HepG2 (cell line): ENCODE results near the gene AFG1L. TPM values are rescaled to one million over a fixed set of nuclear protein-coding genes. Genes with fewer than 3 reads are reported as not detected.

Source experiments
- ATAC-seq: fragments of 200-7000 bp; cut with Tn5 transposase; 3 replicates; pipeline ENCODE4 v1.9.1; 2020; ENCODE audit warnings: mild to moderate bottlenecking, moderate library complexity
- BruUV-seq: library from RNA; stranded (reverse); fragments of 400-500 nt; replicated peaks from 2 replicates; lab custom pipeline; 2021; lab: Mats Ljungman, UMichigan
- CTCF ChIA-PET: fragments of 300-600 bp; formaldehyde crosslinking; extraction: SDS; loops from one replicate; lab custom pipeline; 2021; ENCODE audit warnings: low total read pairs, inconsistent platforms, low intra/inter-chr PET ratio; lab: Yijun Ruan, JAX
- POLR2A ChIA-PET: fragments of 350-600 bp; sonication (Branson Sonifier 250); formaldehyde crosslinking; loops from one replicate; lab custom pipeline; 2020; ENCODE audit warnings: antibody characterized with exemption, inconsistent platforms; lab: Yijun Ruan, JAX
- DNase-seq: peaks from one replicate; pipeline ENCODE4 v3.0.0-alpha.2; 2015; ENCODE audit warnings: low spot score
- FAIRE-seq: peaks from 3 replicates; lab custom pipeline; 2011; peaks lifted over from hg19 to GRCh38; lab: Jason Lieb, UNC
- H2AFZ ChIP-seq: one replicate; pipeline ENCODE4 v1.6.1; 2011; ENCODE audit warnings: low read length, inconsistent platforms
- H3K27ac ChIP-seq: fragments of 300-600 bp; 3 replicates; pipeline ENCODE4 v1.8.0; 2011; ENCODE audit warnings: mixed run types, mild to moderate bottlenecking, mixed read lengths, low read length, inconsistent platforms; ENCODE audit not compliant: insufficient read depth; ENCODE audit errors: extremely low read length
- H3K27me3 ChIP-seq, 2 experiments: fragments of 200-600 bp in 1 of 2; 2 replicates in 1 of 2; 3 replicates in 1 of 2; pipeline versions ENCODE4 v1.6.0 to v1.8.0; 2011; ENCODE audit warnings: low read length in 2 of 2, mild to moderate bottlenecking in 2 of 2, moderate library complexity in 2 of 2, inconsistent platforms in 1 of 2; ENCODE audit not compliant: insufficient read depth in 2 of 2, control insufficient read depth in 1 of 2
- H3K36me3 ChIP-seq, 2 experiments: fragments of 200-600 bp in 1 of 2; replicated peaks in 1 of 2; 2 replicates in 1 of 2; 3 replicates in 1 of 2; pipeline versions ENCODE4 v1.5.1 to v1.8.0; 2011; ENCODE audit warnings: low read length in 2 of 2, inconsistent platforms in 1 of 2; ENCODE audit not compliant: insufficient read depth in 2 of 2, control insufficient read depth in 1 of 2
- H3K4me1 ChIP-seq: 2 replicates; pipeline ENCODE4 v1.5.1; 2012; ENCODE audit warnings: low read length, inconsistent platforms; ENCODE audit not compliant: insufficient read depth
- H3K4me2 ChIP-seq: 2 replicates; pipeline ENCODE4 v1.6.0; 2011; ENCODE audit warnings: low read depth, low read length, inconsistent platforms
- H3K4me3 ChIP-seq, 3 experiments: fragments of 200-600 bp in 1 of 3; sonication (generic), shearing (Covaris generic) in 1 of 3; replicated peaks in 1 of 3; 2 replicates each; pipeline ENCODE4 v1.5.1; 2011 to 2016; ENCODE audit warnings: low read length in 3 of 3, inconsistent platforms in 2 of 3, low read depth in 2 of 3, mild to moderate bottlenecking in 2 of 3, control low read depth in 1 of 3, mixed read lengths in 1 of 3; ENCODE audit not compliant: insufficient read depth in 1 of 3
- H3K79me2 ChIP-seq: one replicate; pipeline ENCODE4 v1.6.1; 2011; ENCODE audit warnings: low read length, inconsistent platforms; ENCODE audit not compliant: insufficient read depth
- H3K9ac ChIP-seq: 2 replicates; pipeline ENCODE4 v1.6.0; 2011; ENCODE audit warnings: mild to moderate bottlenecking, low read depth, low read length, inconsistent platforms; ENCODE audit not compliant: insufficient read depth
- H3K9me3 ChIP-seq: 2 replicates; pipeline ENCODE4 v1.5.1; 2012; ENCODE audit warnings: mild to moderate bottlenecking, low read length
- H4K20me1 ChIP-seq: 2 replicates; pipeline ENCODE4 v1.6.0; 2011; ENCODE audit warnings: inconsistent platforms, mild to moderate bottlenecking, low read length, moderate library complexity; ENCODE audit not compliant: insufficient read depth
- FOXA1 ChIP-seq, 2 experiments: fragments of 450-650 bp in 1 of 2; sonication (generic) in 1 of 2; formaldehyde crosslinking in 1 of 2; IDR thresholded peaks; 2 replicates each; pipeline versions ENCODE4 v1.4.0 to v1.6.1; 2016 to 2020; ENCODE audit warnings: missing genetic modification reagents in 1 of 2
- GABPA ChIP-seq, 2 experiments: IDR thresholded peaks; 2 replicates each; pipeline ENCODE4 v1.6.1; 2011 to 2016; ENCODE audit warnings: low read depth in 2 of 2, low read length in 1 of 2, missing biosample characterization in 1 of 2, missing genetic modification characterization in 1 of 2
- JUNB ChIP-seq: sonication (generic); formaldehyde crosslinking; IDR thresholded peaks from 2 replicates; pipeline ENCODE4 v1.8.0; 2022; ENCODE audit warnings: missing genetic modification reagents, mild to moderate bottlenecking, borderline replicate concordance
- KAT7 ChIP-seq: IDR thresholded peaks from 2 replicates; pipeline ENCODE4 v1.6.1; 2018; ENCODE audit warnings: borderline replicate concordance, missing compliant biosample characterization
- MYNN ChIP-seq: sonication (generic); formaldehyde crosslinking; IDR thresholded peaks from 2 replicates; pipeline ENCODE4 v1.4.0; 2020; ENCODE audit warnings: mild to moderate bottlenecking, low read depth, missing genetic modification reagents
- SALL1 ChIP-seq: sonication (generic); formaldehyde crosslinking; IDR thresholded peaks from 2 replicates; pipeline ENCODE4 v1.8.0; 2022; ENCODE audit warnings: mild to moderate bottlenecking, missing genetic modification reagents
- SP2 ChIP-seq: sonication (generic); formaldehyde crosslinking; IDR thresholded peaks from 2 replicates; pipeline ENCODE4 v1.5.1; 2020; ENCODE audit warnings: mild to moderate bottlenecking, missing genetic modification reagents
- XBP1 ChIP-seq: sonication (generic); formaldehyde crosslinking; IDR thresholded peaks from 2 replicates; pipeline ENCODE4 v1.5.0; 2020; ENCODE audit warnings: missing genetic modification reagents
- ZBTB20 ChIP-seq: sonication (generic); formaldehyde crosslinking; IDR thresholded peaks from 2 replicates; pipeline ENCODE4 v1.8.1; 2023; ENCODE audit warnings: missing genetic modification reagents, low read depth, mild to moderate bottlenecking, borderline replicate concordance
- ZSCAN9 ChIP-seq: IDR thresholded peaks from 2 replicates; pipeline ENCODE4 v1.6.1; 2016; ENCODE audit warnings: borderline replicate concordance
- WGBS: methylation state at CpG from one replicate; pipeline ENCODE4 v1.1.6; 2017; ENCODE audit warnings: low lambda C conversion rate; 5-methylcytosine and 5-hydroxymethylcytosine counted together
- in situ Hi-C: cut with HindIII; loops from 2 replicates; pipeline ENCODE4 v1.10.0; 2017; ENCODE audit warnings: low pct_unique_long_range_greater_than_20kb; ENCODE audit not compliant: extremely low pct_ligation_motif_present
- intact Hi-C: fragments of 100-400 bp; cut with micrococcal nuclease; formaldehyde crosslinking; loops from one replicate; pipeline ENCODE4 v1.10.0; 2022; ENCODE audit not compliant: unreplicated experiment
- polyA plus RNA-seq, 8 experiments: library from polyadenylated mRNA; depleted of rRNA in 3 of 8; stranded (reverse) in 7 of 8; unstranded in 1 of 8; fragments of >200 nt; fragmentation: Illumina TruSeq in 4 of 8; extraction: Trizol in 4 of 8; gene quantifications; 2 replicates each; pipeline versions ENCODE4 v1.2.1 to v1.2.3, GENCODE V29; 2011 to 2016; ENCODE audit warnings: low read depth in 4 of 8, missing spikeins in 1 of 8, mixed read lengths in 1 of 8; ENCODE audit not compliant: insufficient read depth in 1 of 8
- total RNA-seq, 5 experiments: library from RNA; depleted of rRNA; stranded (reverse); fragments of >200 nt; fragmentation: Illumina TruSeq; extraction: Trizol; gene quantifications; 2 replicates each; pipeline ENCODE4 v1.2.3, GENCODE V29; 2016; ENCODE audit warnings: low read depth in 1 of 5
- TF ChIP-seq, protein P1 (sequence below): sonication (generic); formaldehyde crosslinking; IDR thresholded peaks from 2 replicates; pipeline ENCODE4 v1.4.0; 2020; ENCODE audit warnings: mild to moderate bottlenecking, missing genetic modification reagents, borderline replicate concordance
- TF ChIP-seq, protein P2 (sequence below): sonication (generic); formaldehyde crosslinking; IDR thresholded peaks from 2 replicates; pipeline ENCODE4 v1.8.0; 2022; ENCODE audit warnings: mild to moderate bottlenecking, missing genetic modification reagents; ENCODE audit not compliant: insufficient replicate concordance

Gene AFG1L
- total and polyA plus RNA-seq, 2 of the 13 experiments (the other 11 are each of a cell fraction or from before 2014, with no cell fraction given) = 3.1 to 14.0 TPM

DNA sequence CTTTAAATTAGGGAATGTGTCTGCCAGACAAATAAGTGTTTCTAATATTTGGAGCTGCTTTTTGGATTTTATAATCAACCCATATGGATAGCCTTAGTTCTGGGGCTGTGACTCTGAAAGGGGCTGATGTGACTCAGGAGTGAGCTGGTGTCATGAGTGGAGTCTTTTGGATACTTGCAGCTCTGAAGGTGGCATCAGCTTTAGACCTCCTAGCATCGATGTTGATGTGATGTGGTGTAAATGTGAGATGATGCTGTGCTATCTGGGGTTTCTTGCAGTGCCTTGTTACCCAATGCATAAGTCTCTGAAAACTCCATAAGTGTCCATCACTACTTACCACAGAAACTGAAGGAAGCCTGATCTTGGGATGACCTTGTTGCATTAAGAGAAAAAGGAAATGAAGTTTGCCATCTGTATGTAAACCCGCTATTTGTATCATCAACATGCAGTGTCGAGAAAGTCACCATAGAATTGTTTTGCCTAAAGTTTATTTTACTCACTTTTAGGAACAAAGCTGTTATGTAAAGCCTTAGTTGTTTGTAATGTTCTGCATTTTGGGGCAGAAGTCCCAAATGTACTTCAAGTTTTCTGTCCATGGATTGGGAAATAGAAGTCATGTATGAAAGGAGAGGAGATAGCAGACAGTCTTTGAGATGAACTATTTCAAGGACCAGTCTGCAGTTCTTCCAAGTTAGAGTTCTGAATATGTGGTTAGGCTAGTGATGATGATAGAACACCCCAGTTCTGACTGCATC, 273.9 kb downstream of the AFG1L start:
- intact Hi-C loops (loop anchor here (10.0 kb wide), 1 partner anchor 146 kb away; no protein-coding TSS in a partner anchor), in situ Hi-C loops (no loop called here)
- Histone ChIP-seq H3K27ac (no peak overlapping the region), H3K27me3 (no peaks in the 10 kb centered on the region), H2AFZ (no peak overlapping the region), H4K20me1 (peaks cover 42% of the 10 kb centered on the region), H3K79me2 (peaks cover 89% of the 10 kb centered on the region), H3K36me3 (peaks cover 16 to 64% of the 10 kb centered on the region in 2 experiments), H3K9ac (no peak overlapping the region), H3K4me3 (no peak overlapping the region), H3K4me1 (peaks cover 36% of the 10 kb centered on the region), H3K4me2 (no peak overlapping the region), H3K9me3 (no peaks in the 10 kb centered on the region)
- no TSS peak for BruUV-seq
- CTCF ChIA-PET = no interaction called here
- no peak for ATAC-seq
- POLR2A ChIA-PET = interaction anchor here (2.0 kb wide), 1 partner anchor 11 kb away, joined by 7 read pairs; no protein-coding TSS in a partner anchor
- FAIRE-seq = no peak
- WGBS = 90% methylated on average over 3 of the region's 3 CpGs
- no peak for DNase-seq
- TF ChIP-seq SP2 (CRISPR knock-in tag) (no peak), GABPA (IDR thresholded peaks at IDR 0.05; ENCODE audit: low read depth, low read length) (no peak), GABPA (CRISPR knock-in tag; IDR thresholded peaks at IDR 0.05; ENCODE audit: low read depth) (no peak), ZBTB20 (no peak), FOXA1 (IDR thresholded peaks at IDR 0.05) (no peak), FOXA1 (CRISPR knock-in tag; IDR thresholded peaks at IDR 0.05) (no peak), ZSCAN9 (CRISPR knock-in tag) (no peak), JUNB (CRISPR knock-in tag) (no peak), KAT7 (CRISPR knock-in tag) (no peak), MYNN (CRISPR knock-in tag) (no peak), SALL1 (CRISPR knock-in tag) (no peak), XBP1 (no peak)
- TF ChIP-seq, protein P1, sequence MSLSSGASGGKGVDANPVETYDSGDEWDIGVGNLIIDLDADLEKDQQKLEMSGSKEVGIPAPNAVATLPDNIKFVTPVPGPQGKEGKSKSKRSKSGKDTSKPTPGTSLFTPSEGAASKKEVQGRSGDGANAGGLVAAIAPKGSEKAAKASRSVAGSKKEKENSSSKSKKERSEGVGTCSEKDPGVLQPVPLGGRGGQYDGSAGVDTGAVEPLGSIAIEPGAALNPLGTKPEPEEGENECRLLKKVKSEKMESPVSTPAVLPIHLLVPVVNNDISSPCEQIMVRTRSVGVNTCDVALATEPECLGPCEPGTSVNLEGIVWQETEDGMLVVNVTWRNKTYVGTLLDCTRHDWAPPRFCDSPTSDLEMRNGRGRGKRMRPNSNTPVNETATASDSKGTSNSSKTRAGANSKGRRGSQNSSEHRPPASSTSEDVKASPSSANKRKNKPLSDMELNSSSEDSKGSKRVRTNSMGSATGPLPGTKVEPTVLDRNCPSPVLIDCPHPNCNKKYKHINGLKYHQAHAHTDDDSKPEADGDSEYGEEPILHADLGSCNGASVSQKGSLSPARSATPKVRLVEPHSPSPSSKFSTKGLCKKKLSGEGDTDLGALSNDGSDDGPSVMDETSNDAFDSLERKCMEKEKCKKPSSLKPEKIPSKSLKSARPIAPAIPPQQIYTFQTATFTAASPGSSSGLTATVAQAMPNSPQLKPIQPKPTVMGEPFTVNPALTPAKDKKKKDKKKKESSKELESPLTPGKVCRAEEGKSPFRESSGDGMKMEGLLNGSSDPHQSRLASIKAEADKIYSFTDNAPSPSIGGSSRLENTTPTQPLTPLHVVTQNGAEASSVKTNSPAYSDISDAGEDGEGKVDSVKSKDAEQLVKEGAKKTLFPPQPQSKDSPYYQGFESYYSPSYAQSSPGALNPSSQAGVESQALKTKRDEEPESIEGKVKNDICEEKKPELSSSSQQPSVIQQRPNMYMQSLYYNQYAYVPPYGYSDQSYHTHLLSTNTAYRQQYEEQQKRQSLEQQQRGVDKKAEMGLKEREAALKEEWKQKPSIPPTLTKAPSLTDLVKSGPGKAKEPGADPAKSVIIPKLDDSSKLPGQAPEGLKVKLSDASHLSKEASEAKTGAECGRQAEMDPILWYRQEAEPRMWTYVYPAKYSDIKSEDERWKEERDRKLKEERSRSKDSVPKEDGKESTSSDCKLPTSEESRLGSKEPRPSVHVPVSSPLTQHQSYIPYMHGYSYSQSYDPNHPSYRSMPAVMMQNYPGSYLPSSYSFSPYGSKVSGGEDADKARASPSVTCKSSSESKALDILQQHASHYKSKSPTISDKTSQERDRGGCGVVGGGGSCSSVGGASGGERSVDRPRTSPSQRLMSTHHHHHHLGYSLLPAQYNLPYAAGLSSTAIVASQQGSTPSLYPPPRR = no peak
- TF ChIP-seq, protein P2, sequence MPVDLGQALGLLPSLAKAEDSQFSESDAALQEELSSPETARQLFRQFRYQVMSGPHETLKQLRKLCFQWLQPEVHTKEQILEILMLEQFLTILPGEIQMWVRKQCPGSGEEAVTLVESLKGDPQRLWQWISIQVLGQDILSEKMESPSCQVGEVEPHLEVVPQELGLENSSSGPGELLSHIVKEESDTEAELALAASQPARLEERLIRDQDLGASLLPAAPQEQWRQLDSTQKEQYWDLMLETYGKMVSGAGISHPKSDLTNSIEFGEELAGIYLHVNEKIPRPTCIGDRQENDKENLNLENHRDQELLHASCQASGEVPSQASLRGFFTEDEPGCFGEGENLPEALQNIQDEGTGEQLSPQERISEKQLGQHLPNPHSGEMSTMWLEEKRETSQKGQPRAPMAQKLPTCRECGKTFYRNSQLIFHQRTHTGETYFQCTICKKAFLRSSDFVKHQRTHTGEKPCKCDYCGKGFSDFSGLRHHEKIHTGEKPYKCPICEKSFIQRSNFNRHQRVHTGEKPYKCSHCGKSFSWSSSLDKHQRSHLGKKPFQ (CRISPR knock-in tag) = no peak
